ENCODE results near the gene ZNF746. TPM values are rescaled to one million over a fixed set of nuclear protein-coding genes. Genes with fewer than 3 reads are reported as not detected.

ZNF746 gene
- total and polyA plus RNA-seq, 2 of the 13 experiments (the other 11 are each of a cell fraction or from before 2014, with no cell fraction given): 3.8 to 8.1 TPM

- H3K4me1 ChIP-seq (ENCODE audit: insufficient read depth, low read length): peaks cover 18% of the 10 kb centered on the region
- ChIA-PET POLR2A (interaction anchor here (2.0 kb wide), 1 partner anchor 36 kb away, joined by 9 read pairs; the partner anchor contains the start of gene ZNF777), CTCF (ENCODE audit: low intra/inter-chr PET ratio, low total read pairs) (interaction anchor here (1.4 to 2.3 kb wide), 2 partner anchors 36 to 257 kb away, joined by 4 to 8 read pairs; partner anchors contain the start of genes ZNF212 and ZNF777)
- H4K20me1 ChIP-seq (ENCODE audit: insufficient read depth, low read length): no peaks in the 10 kb centered on the region
- no peak overlapping the region for H2AFZ ChIP-seq (ENCODE audit: low read length)
- no TSS peak for BruUV-seq (replicated peaks)
- H3K4me2 ChIP-seq (ENCODE audit: low read depth, low read length): peak overlapping the region; percentile 83
- peak overlapping the region; percentile 68 to 85 (median 77) for H3K4me3 ChIP-seq (replicated peaks in 1 of 3; ENCODE audit: insufficient read depth in 1 of 3, low read depth in 2 of 3, low read length in 3 of 3)
- FAIRE-seq (no peak), DNase-seq (ENCODE audit: low spot score) (no peak), ATAC-seq (peak; percentile 32)
- peaks cover 15% of the 10 kb centered on the region for H3K79me2 ChIP-seq (ENCODE audit: insufficient read depth, low read length)
- WGBS (ENCODE audit: low lambda C conversion rate): 2% methylated on average over 21 of the region's 51 CpGs
- peaks cover 0 to 32% of the 10 kb centered on the region in 2 experiments; a peak in 4 of 5 replicates for H3K27me3 ChIP-seq (ENCODE audit: control insufficient read depth in 1 of 2, insufficient read depth in 2 of 2, low read length in 2 of 2)
- H3K27ac ChIP-seq (ENCODE audit: extremely low read length, insufficient read depth, low read length): peak overlapping the region; percentile 55
- in situ Hi-C loops (cut with HindIII; ENCODE audit: extremely low pct_ligation_motif_present, low pct_unique_long_range_greater_than_20kb) (no loop called here), intact Hi-C loops (cut with micrococcal nuclease; ENCODE audit: unreplicated experiment) (loop anchor here (1.0 kb wide), 2 partner anchors 36 to 187 kb away; partner anchors contain the start of gene ZNF777)
- peaks cover 8 to 21% of the 10 kb centered on the region in 2 experiments; a peak in 4 of 5 replicates for H3K36me3 ChIP-seq (replicated peaks in 1 of 2; ENCODE audit: control insufficient read depth in 1 of 2, insufficient read depth in 2 of 2, low read length in 2 of 2)
- no peaks in the 10 kb centered on the region for H3K9me3 ChIP-seq (ENCODE audit: low read length)
- peak overlapping the region; percentile 70 for H3K9ac ChIP-seq (ENCODE audit: insufficient read depth, low read depth, low read length)
- TF ChIP-seq ARID3A (IDR thresholded peaks at IDR 0.05; ENCODE audit: low read depth, low read length) (no peak), PRPF4 (IDR thresholded peaks at IDR 0.05; ENCODE audit: low read depth, low read length, poor library complexity, severe bottlenecking) (no peak), TBP (CRISPR knock-in tag; IDR thresholded peaks at IDR 0.05) (no peak), UBTF (CRISPR knock-in tag; IDR thresholded peaks at IDR 0.05) (peak; percentile 54; the same call in 1 of the 2 replicates), ZNF124 (CRISPR knock-in tag; IDR thresholded peaks at IDR 0.05) (no peak), MYC (CRISPR knock-in tag; IDR thresholded peaks at IDR 0.05; ENCODE audit: borderline replicate concordance) (0 out of 2 replicates have a peak, but pooled peaks have one; percentile 3), TIGD3 (CRISPR knock-in tag; IDR thresholded peaks at IDR 0.05; ENCODE audit: borderline replicate concordance) (no peak), ZBTB7A (CRISPR knock-in tag; IDR thresholded peaks at IDR 0.05) (no peak), ZNF589 (CRISPR knock-in tag; conservative IDR thresholded peaks at IDR 0.05) (no peak), FOXJ3 (CRISPR knock-in tag; IDR thresholded peaks at IDR 0.05; ENCODE audit: borderline replicate concordance) (no peak), ZNF83 (CRISPR knock-in tag; IDR thresholded peaks at IDR 0.05; ENCODE audit: borderline replicate concordance) (no peak), GPN1 (CRISPR knock-in tag; IDR thresholded peaks at IDR 0.05; ENCODE audit: borderline replicate concordance) (no peak), USF2 (IDR thresholded peaks at IDR 0.05; ENCODE audit: low read depth, low read length) (no peak), USF2 (CRISPR knock-in tag; IDR thresholded peaks at IDR 0.05; ENCODE audit: borderline replicate concordance) (no peak), ZNF792 (CRISPR knock-in tag; IDR thresholded peaks at IDR 0.05) (no peak), MED13 (CRISPR knock-in tag; IDR thresholded peaks at IDR 0.05) (no peak)
Observed at GRCh38 chr7:149496642-149497391, 792 bp downstream of the ZNF746 start.
